Measurements from ENCODE around the gene DOCK4. TPM values are rescaled to one million over a fixed set of nuclear protein-coding genes. Genes with fewer than 3 reads are reported as not detected.

The DOCK4 gene
- total and polyA plus RNA-seq, 2 donors from 2014 or later: 3.2 to 38.9 TPM

GRCh38 chr7:112089551-112089950 is 116.6 kb downstream of the DOCK4 start:
- FAIRE-seq (no peak), DNase-seq (no peak)
- H3K36me3 ChIP-seq (ENCODE audit: control insufficient read depth in 2 of 3, insufficient read depth in 3 of 3, low read length in 3 of 3): no peaks in the 10 kb centered on the region
- H3K4me3 ChIP-seq (ENCODE audit: low read length in 3 of 3): no peak overlapping the region
- H3K9me3 ChIP-seq (ENCODE audit: control insufficient read depth in 2 of 3, insufficient read depth in 1 of 3, low read length in 3 of 3): no peaks in the 10 kb centered on the region
- H3K27me3 ChIP-seq (ENCODE audit: control insufficient read depth, insufficient read depth, low read length): no peaks in the 10 kb centered on the region
- no peak for TF ChIP-seq CTCF (IDR thresholded peaks at IDR 0.05; ENCODE audit: borderline replicate concordance, extremely low read depth, insufficient read depth)
- H3K27ac ChIP-seq (ENCODE audit: low read depth in 2 of 2, low read length in 2 of 2): no peak overlapping the region
- peaks cover 0 to 7% (median 4%) of the 10 kb centered on the region in 3 donors for H3K4me1 ChIP-seq (ENCODE audit: control insufficient read depth in 2 of 3, insufficient read depth in 2 of 3, low read depth in 1 of 3, low read length in 3 of 3)
- H3K9ac ChIP-seq (ENCODE audit: low read length in 3 of 3): no peak overlapping the region
- intact Hi-C loops (cut with DNase I): no loop called here

GRCh38 chr7:112088484-112089016 is 117.6 kb downstream of the DOCK4 start:
- no peak for TF ChIP-seq CTCF (IDR thresholded peaks at IDR 0.05; ENCODE audit: borderline replicate concordance, extremely low read depth, insufficient read depth)
- DNase-seq (no peak), FAIRE-seq (no peak)
- Histone ChIP-seq H3K27me3 (ENCODE audit: control insufficient read depth, insufficient read depth, low read length) (no peaks in the 10 kb centered on the region), H3K9me3 (ENCODE audit: control insufficient read depth in 2 of 3, insufficient read depth in 1 of 3, low read length in 3 of 3) (no peaks in the 10 kb centered on the region), H3K36me3 (ENCODE audit: control insufficient read depth in 2 of 3, insufficient read depth in 3 of 3, low read length in 3 of 3) (no peaks in the 10 kb centered on the region), H3K27ac (ENCODE audit: low read depth in 2 of 2, low read length in 2 of 2) (no peak overlapping the region), H3K4me3 (ENCODE audit: low read length in 3 of 3) (no peak overlapping the region), H3K9ac (ENCODE audit: low read length in 3 of 3) (no peak overlapping the region), H3K4me1 (ENCODE audit: control insufficient read depth in 2 of 3, insufficient read depth in 2 of 3, low read depth in 1 of 3, low read length in 3 of 3) (peaks cover 3 to 10% (median 4%) of the 10 kb centered on the region in 3 donors)
- intact Hi-C loops (cut with DNase I): no loop called here

- H3K27me3 ChIP-seq (ENCODE audit: control insufficient read depth, insufficient read depth, low read length): no peaks in the 10 kb centered on the region
- H3K36me3 ChIP-seq (ENCODE audit: control insufficient read depth in 2 of 3, insufficient read depth in 3 of 3, low read length in 3 of 3): no peaks in the 10 kb centered on the region
- H3K4me3 ChIP-seq (ENCODE audit: low read length in 3 of 3): no peak overlapping the region
- no peak for TF ChIP-seq CTCF (IDR thresholded peaks at IDR 0.05; ENCODE audit: borderline replicate concordance, extremely low read depth, insufficient read depth)
- FAIRE-seq: peak; percentile 15
- H3K27ac ChIP-seq (ENCODE audit: low read depth in 2 of 2, low read length in 2 of 2): no peak overlapping the region
- H3K4me1 ChIP-seq (ENCODE audit: control insufficient read depth in 2 of 3, insufficient read depth in 2 of 3, low read depth in 1 of 3, low read length in 3 of 3): peaks cover 3 to 10% (median 4%) of the 10 kb centered on the region in 3 donors
- DNase-seq: no peak
- no peaks in the 10 kb centered on the region for H3K9me3 ChIP-seq (ENCODE audit: control insufficient read depth in 2 of 3, insufficient read depth in 1 of 3, low read length in 3 of 3)
- no peak overlapping the region for H3K9ac ChIP-seq (ENCODE audit: low read length in 3 of 3)
- intact Hi-C loops (cut with DNase I): no loop called here
Measured at GRCh38 chr7:112086496-112087254, 119.5 kb downstream of the DOCK4 start.

Data from kidney (tissue), 14 donors.